Endothelial cell of umbilical vein (primary cell): Measurements from ENCODE around the gene GIMAP7. TPM values are rescaled to one million over a fixed set of nuclear protein-coding genes. Genes with fewer than 3 reads are reported as not detected.
A peak's percentile ranks its signal among the peaks of the same experiment; 100 is the strongest.

Source experiments
- BruUV-seq: library from RNA; stranded (reverse); fragments of 400-500 nt; replicated peaks from 2 replicates; lab custom pipeline; 2021; lab: Mats Ljungman, UMichigan
- CTCF ChIA-PET: fragments of 300-600, 350-600 bp; sonication (Branson Sonifier 250); formaldehyde crosslinking; loops from one replicate; lab custom pipeline; 2021; ENCODE audit warnings: antibody characterized with exemption, inconsistent platforms; lab: Charles Lee
- POLR2A ChIA-PET: fragments of 300-600, 350-600 bp; sonication (Branson Sonifier 250); formaldehyde crosslinking; loops from one replicate; lab custom pipeline; 2021; ENCODE audit warnings: antibody characterized with exemption, inconsistent platforms; lab: Charles Lee
- DNase-seq: peaks from one replicate; pipeline ENCODE4 v3.0.0-alpha.2; 2011; ENCODE audit warnings: low read depth, low spot score
- FAIRE-seq: peaks from 2 replicates; lab custom pipeline; 2011; peaks lifted over from hg19 to GRCh38; lab: Jason Lieb, UNC
- H2AFZ ChIP-seq: 2 replicates; pipeline ENCODE4 v1.6.0; 2012; ENCODE audit warnings: low read depth, low read length, control low read depth, inconsistent platforms
- H3K27ac ChIP-seq: 2 replicates; pipeline ENCODE4 v1.5.1; 2011; ENCODE audit warnings: low read depth, mild to moderate bottlenecking, control low read depth, low read length, moderate library complexity; ENCODE audit not compliant: insufficient read depth
- H3K27me3 ChIP-seq, 2 experiments: 2 replicates each; pipeline versions ENCODE4 v1.6.0 to v1.6.1; 2011; ENCODE audit warnings: low read length in 2 of 2, mixed read lengths in 1 of 2; ENCODE audit not compliant: control insufficient read depth in 2 of 2, insufficient read depth in 2 of 2
- H3K36me3 ChIP-seq, 2 experiments: 2 replicates in 1 of 2; 3 replicates in 1 of 2; pipeline ENCODE4 v1.5.1; 2011; ENCODE audit warnings: low read length in 2 of 2, mild to moderate bottlenecking in 1 of 2, moderate library complexity in 1 of 2; ENCODE audit not compliant: control insufficient read depth in 2 of 2, insufficient read depth in 2 of 2; ENCODE audit errors: extremely low read depth in 1 of 2
- H3K4me1 ChIP-seq: 3 replicates; pipeline ENCODE4 v1.5.1; 2011; ENCODE audit warnings: mild to moderate bottlenecking, low read length; ENCODE audit not compliant: control insufficient read depth, insufficient read depth; ENCODE audit errors: extremely low read depth
- H3K4me2 ChIP-seq: 2 replicates; pipeline ENCODE4 v1.6.1; 2011; ENCODE audit warnings: low read length, control low read depth, mixed read lengths; ENCODE audit not compliant: insufficient read depth
- H3K4me3 ChIP-seq, 3 experiments: fragments of 200-600 bp in 1 of 3; sonication (generic), shearing (Covaris generic) in 1 of 3; replicated peaks in 1 of 3; 2 replicates each; pipeline ENCODE4 v1.5.1; 2011 to 2016; ENCODE audit warnings: control low read depth in 3 of 3, low read length in 3 of 3, mild to moderate bottlenecking in 2 of 3, inconsistent platforms in 1 of 3, low read depth in 1 of 3, moderate library complexity in 1 of 3; ENCODE audit not compliant: insufficient read depth in 1 of 3
- H3K79me2 ChIP-seq: 2 replicates; pipeline ENCODE4 v1.6.0; 2012; ENCODE audit warnings: low read length, inconsistent platforms; ENCODE audit not compliant: control insufficient read depth, insufficient read depth
- H3K9ac ChIP-seq: replicated peaks from 2 replicates; pipeline ENCODE3; 2011; ENCODE audit warnings: low read length, control low read depth; ENCODE audit not compliant: insufficient read depth; ENCODE audit errors: extremely low read depth
- H3K9me1 ChIP-seq: replicated peaks from 3 replicates; pipeline ENCODE4 v1.6.0; 2011; ENCODE audit warnings: mild to moderate bottlenecking, low read length; ENCODE audit not compliant: control insufficient read depth, insufficient read depth; ENCODE audit errors: extremely low read depth
- H3K9me3 ChIP-seq: replicated peaks from 2 replicates; pipeline ENCODE4 v1.5.1; 2012; ENCODE audit warnings: low read length, inconsistent platforms; ENCODE audit not compliant: control insufficient read depth, insufficient read depth
- H4K20me1 ChIP-seq: replicated peaks from 2 replicates; pipeline ENCODE3; 2011; ENCODE audit warnings: mild to moderate bottlenecking, low read length; ENCODE audit not compliant: control insufficient read depth, insufficient read depth; ENCODE audit errors: extremely low read depth
- CTCF ChIP-seq, 2 donors: IDR thresholded peaks; 1 replicate in 1 of 2; 2 replicates in 1 of 2; pipeline ENCODE4 v1.5.1; 2011; ENCODE audit warnings: low read length in 2 of 2, mild to moderate bottlenecking in 2 of 2, moderate library complexity in 2 of 2, control low read depth in 1 of 2, inconsistent platforms in 1 of 2, low read depth in 1 of 2; ENCODE audit not compliant: insufficient read depth in 1 of 2; ENCODE audit errors: extremely low read depth in 1 of 2
- EZH2 ChIP-seq: IDR thresholded peaks from 2 replicates; pipeline ENCODE4 v1.6.1; 2012; ENCODE audit warnings: borderline replicate concordance, low read depth, mild to moderate bottlenecking, moderate library complexity, low read length, inconsistent platforms; ENCODE audit not compliant: severe bottlenecking
- FOS ChIP-seq: IDR thresholded peaks from 2 replicates; pipeline ENCODE4 v1.6.1; 2011; ENCODE audit warnings: mild to moderate bottlenecking, low read length, moderate library complexity, borderline replicate concordance; ENCODE audit not compliant: insufficient read depth
- GATA2 ChIP-seq: IDR thresholded peaks from 2 replicates; pipeline ENCODE4 v1.7.0; 2011; ENCODE audit warnings: low read depth, mild to moderate bottlenecking, moderate library complexity, mixed read lengths, low read length; ENCODE audit not compliant: insufficient read length, insufficient read depth
- JUN ChIP-seq: IDR thresholded peaks from 2 replicates; pipeline ENCODE4 v1.6.1; 2011; ENCODE audit warnings: borderline replicate concordance, low read depth; ENCODE audit not compliant: insufficient read length, insufficient read depth
- MAX ChIP-seq: IDR thresholded peaks from 2 replicates; pipeline ENCODE4 v1.6.1; 2011; ENCODE audit not compliant: insufficient read depth, insufficient read length
- MYC ChIP-seq: IDR thresholded peaks from one replicate; pipeline ENCODE4 v1.6.1; 2011; ENCODE audit warnings: mild to moderate bottlenecking, low read depth, low read length
- POLR2A ChIP-seq: IDR thresholded peaks from 2 replicates; pipeline ENCODE4 v1.6.1; 2012; ENCODE audit warnings: low read depth, mild to moderate bottlenecking, control low read depth, low read length
- POLR2AphosphoS5 ChIP-seq: IDR thresholded peaks from 2 replicates; pipeline ENCODE4 v1.6.1; 2012; ENCODE audit warnings: low read depth, mild to moderate bottlenecking, control low read depth, low read length, moderate library complexity; ENCODE audit not compliant: insufficient read depth
- dilution Hi-C: fragments of 300-500 bp; cut with MboI; formaldehyde crosslinking; loops from one replicate; pipeline ENCODE4 v1.15.0; 2019; ENCODE audit warnings: low sequenced_read_pairs; ENCODE audit not compliant: extremely low pct_ligation_motif_present
- intact Hi-C: fragments of 100-400 bp; cut with micrococcal nuclease; formaldehyde crosslinking; loops from one replicate; pipeline ENCODE4 v1.10.0; 2022
- polyA plus RNA-seq, 4 experiments: library from polyadenylated mRNA; depleted of rRNA in 3 of 4; stranded (reverse) in 3 of 4; unstranded in 1 of 4; fragments of >200 nt; gene quantifications; 2 replicates each; pipeline versions ENCODE4 v1.2.1 to v1.2.3, GENCODE V29; 2011 to 2012; ENCODE audit warnings: missing spikeins in 1 of 4
- total RNA-seq: library from RNA; stranded (reverse); gene quantifications from 2 replicates; pipeline ENCODE4 v1.2.3, GENCODE V29; 2021

GIMAP7 gene
- total and polyA plus RNA-seq, 2 donors (not counting 3 experiments of a cell fraction or from before 2014, with no cell fraction given), result 42.4 to 43.4 TPM

- no peak for TF ChIP-seq MYC
- TF ChIP-seq MAX, result no peak
- H3K27ac ChIP-seq, result no peak overlapping the region
- FAIRE-seq (peak; percentile 31), DNase-seq (peak; percentile 53)
- intact Hi-C loops, result loop anchor here (10.0 kb wide), 2 partner anchors 194 to 416 kb away; partner anchors contain the start of gene ZNF775
- H3K36me3 ChIP-seq, result peaks cover 16 to 26% of the 10 kb centered on the region in 2 experiments
- no peaks in the 10 kb centered on the region for H3K9me1 ChIP-seq
- POLR2A ChIA-PET, result no interaction called here
- H3K4me1 ChIP-seq, result peaks cover 48% of the 10 kb centered on the region
- H3K9ac ChIP-seq, result peak overlapping the region; percentile 76
- BruUV-seq, result no TSS peak
- H3K4me3 ChIP-seq, result peak overlapping the region; percentile 78 to 80 (median 79)
- CTCF ChIA-PET, result interaction anchor here (0.6 to 2.3 kb wide), 6 partner anchors 18 to 187 kb away, joined by 3 to 8 read pairs (median 4); partner anchors contain the start of gene GIMAP8
- H3K27me3 ChIP-seq, result no peaks in the 10 kb centered on the region
- H3K4me2 ChIP-seq, result peak overlapping the region; percentile 92
- no peaks in the 10 kb centered on the region for H4K20me1 ChIP-seq
- dilution Hi-C loops, result no loop called here
- H2AFZ ChIP-seq, result no peak overlapping the region
- H3K9me3 ChIP-seq, result no peaks in the 10 kb centered on the region
- H3K79me2 ChIP-seq, result peaks cover 46% of the 10 kb centered on the region
Observed at GRCh38 chr7:150568714-150569113, 54.0 kb downstream of the GIMAP7 start.

- FAIRE-seq (peak; percentile 59), DNase-seq (peak; percentile 19)
- Histone ChIP-seq H3K4me2 (peak overlapping the region; percentile 92), H3K9me3 (no peaks in the 10 kb centered on the region), H3K79me2 (peaks cover 46% of the 10 kb centered on the region), H3K4me3 (peak overlapping the region; percentile 78 to 80 (median 79)), H3K4me1 (peaks cover 41% of the 10 kb centered on the region), H4K20me1 (no peaks in the 10 kb centered on the region), H3K27me3 (no peaks in the 10 kb centered on the region), H3K36me3 (peaks cover 19 to 26% of the 10 kb centered on the region in 2 experiments), H3K9me1 (no peaks in the 10 kb centered on the region), H2AFZ (peak overlapping the region; percentile 8), H3K9ac (peak overlapping the region; percentile 17), H3K27ac (peak overlapping the region; percentile 29)
- ChIA-PET POLR2A (interaction anchor here (1.5 kb wide), 1 partner anchor 17 kb away, joined by 15 read pairs; no protein-coding TSS in a partner anchor), CTCF (interaction anchor here (0.6 to 2.3 kb wide), 6 partner anchors 17 to 186 kb away, joined by 3 to 8 read pairs (median 4); no protein-coding TSS in a partner anchor)
- intact Hi-C loops, result loop anchor here (10.0 kb wide), 2 partner anchors 195 to 415 kb away; partner anchors contain the start of gene ZNF775
- dilution Hi-C loops, result no loop called here
- TF ChIP-seq JUN (no peak), MAX (no peak), GATA2 (no peak), MYC (no peak), CTCF (IDR thresholded peaks at IDR 0.05; ENCODE audit: extremely low read depth in 1 of 2, insufficient read depth in 1 of 2, low read depth in 1 of 2, low read length in 2 of 2) (no peak), POLR2AphosphoS5 (no peak), FOS (no peak), EZH2 (no peak), POLR2A (no peak)
- BruUV-seq, result no TSS peak
Observed at GRCh38 chr7:150569245-150569955, 54.7 kb downstream of the GIMAP7 start.
